Hepatocyte (in vitro differentiated cells): ENCODE measurements around the gene FAM120A. TPM values are rescaled to one million over a fixed set of nuclear protein-coding genes. Genes with fewer than 3 reads are reported as not detected.
A peak's percentile ranks its signal among the peaks of the same experiment; 100 is the strongest.

Source experiments
- DNase-seq: peaks from one replicate; pipeline ENCODE4 v3.0.0-alpha.2; 2016; ENCODE audit warnings: low spot score
- H2AFZ ChIP-seq: fragments of 200-600 bp; sonication (generic); 2 replicates; pipeline ENCODE4 v1.6.0; 2016; ENCODE audit warnings: antibody characterized with exemption, mild to moderate bottlenecking
- H3K27ac ChIP-seq: fragments of 200-600 bp; sonication (generic); 2 replicates; pipeline ENCODE4 v1.5.1; 2016; ENCODE audit warnings: mild to moderate bottlenecking
- H3K27me3 ChIP-seq: fragments of 200-600 bp; sonication (generic); 2 replicates; pipeline ENCODE4 v1.6.1; 2016
- H3K36me3 ChIP-seq: fragments of 200-600 bp; sonication (generic); replicated peaks from 2 replicates; pipeline ENCODE4 v1.5.1; 2016; ENCODE audit warnings: low read depth; ENCODE audit not compliant: insufficient read depth
- H3K4me1 ChIP-seq: fragments of 200-600 bp; sonication (generic); 2 replicates; pipeline ENCODE4 v1.5.1; 2016; ENCODE audit warnings: mild to moderate bottlenecking, moderate library complexity; ENCODE audit not compliant: insufficient read depth
- H3K4me2 ChIP-seq: fragments of 200-600 bp; sonication (generic); 2 replicates; pipeline ENCODE4 v1.6.0; 2016
- H3K4me3 ChIP-seq: fragments of 200-600 bp; sonication (generic); 2 replicates; pipeline ENCODE4 v1.5.1; 2016; ENCODE audit warnings: mild to moderate bottlenecking
- H3K79me2 ChIP-seq: fragments of 200-600 bp; sonication (generic); 2 replicates; pipeline ENCODE4 v1.6.0; 2017; ENCODE audit warnings: mild to moderate bottlenecking
- H3K9me2 ChIP-seq: fragments of 200-600 bp; sonication (generic); replicated peaks from 2 replicates; pipeline ENCODE4 v1.6.0; 2017; ENCODE audit warnings: mild to moderate bottlenecking; ENCODE audit not compliant: insufficient read depth
- H3K9me3 ChIP-seq: fragments of 200-600 bp; sonication (generic); 2 replicates; pipeline ENCODE4 v1.5.1; 2016; ENCODE audit warnings: low read depth, mild to moderate bottlenecking
- H4K20me1 ChIP-seq: fragments of 200-600 bp; sonication (generic); 2 replicates; pipeline ENCODE4 v1.6.0; 2016; ENCODE audit warnings: mild to moderate bottlenecking; ENCODE audit not compliant: insufficient read depth, poor library complexity, severe bottlenecking
- EZH2 ChIP-seq: fragments of 200-600 bp; sonication (generic); IDR thresholded peaks from 2 replicates; pipeline ENCODE4 v1.6.1; 2016; ENCODE audit warnings: antibody characterized with exemption, mild to moderate bottlenecking, borderline replicate concordance
- EZH2phosphoT487 ChIP-seq: fragments of 200-600 bp; sonication (generic); IDR thresholded peaks from one replicate; pipeline ENCODE4 v1.6.1; 2018; ENCODE audit warnings: antibody characterized with exemption, mild to moderate bottlenecking, low read depth, moderate library complexity; ENCODE audit not compliant: unreplicated experiment, severe bottlenecking
- WGBS: methylation state at CpG from one replicate; pipeline ENCODE4 v1.1.6; 2016; ENCODE audit warnings: low lambda C conversion rate; ENCODE audit errors: missing lambda C conversion rate; 5-methylcytosine and 5-hydroxymethylcytosine counted together
- polyA plus RNA-seq: library from polyadenylated mRNA; unstranded; fragments of >200 nt; fragmentation: Nextera tagmentation; extraction: Ambion mirVana; gene quantifications from 2 replicates; pipeline ENCODE4 v1.2.1, GENCODE V29; 2016
- total RNA-seq: library from RNA; depleted of rRNA; stranded (reverse); fragments of >200 nt; gene quantifications from 2 replicates; pipeline ENCODE4 v1.2.3, GENCODE V29; 2014
- TF ChIP-seq, protein P1 (sequence below): fragments of 200-600 bp; sonication (generic); IDR thresholded peaks from 2 replicates; pipeline ENCODE4 v1.5.1; 2016; ENCODE audit warnings: antibody characterized with exemption, mild to moderate bottlenecking; ENCODE audit not compliant: poor library complexity

Gene FAM120A
- total and polyA plus RNA-seq, 2 experiments from 2014 or later, result 16.0 to 49.3 TPM

DNA sequence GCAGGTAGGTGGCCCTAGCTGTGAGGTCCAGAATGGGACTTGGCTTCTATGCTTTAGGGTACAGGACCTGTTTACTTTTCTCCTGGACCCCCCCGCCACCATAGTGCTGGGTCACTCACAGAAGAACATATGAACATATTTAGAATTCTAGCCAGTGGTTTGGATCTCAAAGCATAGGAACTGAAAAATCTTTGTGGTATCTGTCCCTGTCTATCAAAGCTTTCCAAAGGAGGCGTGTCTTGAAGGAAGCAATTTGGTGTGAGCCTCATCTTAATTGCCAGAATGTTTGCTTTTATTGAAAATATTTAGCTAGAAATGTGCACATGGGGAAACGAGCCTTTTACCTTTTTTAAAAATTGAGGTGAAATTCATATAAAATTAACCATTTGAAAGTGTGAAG lies 131.1 kb downstream of the FAM120A start:
- DNase-seq, result no peak
- Histone ChIP-seq H3K4me1 (peaks cover 43% of the 10 kb centered on the region), H3K27ac (peak overlapping the region; percentile 85), H3K4me2 (peak overlapping the region; percentile 26), H4K20me1 (peaks cover 62% of the 10 kb centered on the region), H3K9me2 (no peaks in the 10 kb centered on the region), H3K36me3 (no peaks in the 10 kb centered on the region), H3K27me3 (no peaks in the 10 kb centered on the region), H3K79me2 (peaks cover 95% of the 10 kb centered on the region), H3K9me3 (no peaks in the 10 kb centered on the region), H2AFZ (no peak overlapping the region), H3K4me3 (no peak overlapping the region)
- 88% methylated on average over 3 of the region's 3 CpGs for WGBS
- TF ChIP-seq, protein P1, sequence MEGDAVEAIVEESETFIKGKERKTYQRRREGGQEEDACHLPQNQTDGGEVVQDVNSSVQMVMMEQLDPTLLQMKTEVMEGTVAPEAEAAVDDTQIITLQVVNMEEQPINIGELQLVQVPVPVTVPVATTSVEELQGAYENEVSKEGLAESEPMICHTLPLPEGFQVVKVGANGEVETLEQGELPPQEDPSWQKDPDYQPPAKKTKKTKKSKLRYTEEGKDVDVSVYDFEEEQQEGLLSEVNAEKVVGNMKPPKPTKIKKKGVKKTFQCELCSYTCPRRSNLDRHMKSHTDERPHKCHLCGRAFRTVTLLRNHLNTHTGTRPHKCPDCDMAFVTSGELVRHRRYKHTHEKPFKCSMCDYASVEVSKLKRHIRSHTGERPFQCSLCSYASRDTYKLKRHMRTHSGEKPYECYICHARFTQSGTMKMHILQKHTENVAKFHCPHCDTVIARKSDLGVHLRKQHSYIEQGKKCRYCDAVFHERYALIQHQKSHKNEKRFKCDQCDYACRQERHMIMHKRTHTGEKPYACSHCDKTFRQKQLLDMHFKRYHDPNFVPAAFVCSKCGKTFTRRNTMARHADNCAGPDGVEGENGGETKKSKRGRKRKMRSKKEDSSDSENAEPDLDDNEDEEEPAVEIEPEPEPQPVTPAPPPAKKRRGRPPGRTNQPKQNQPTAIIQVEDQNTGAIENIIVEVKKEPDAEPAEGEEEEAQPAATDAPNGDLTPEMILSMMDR, result no peak
- no peak for TF ChIP-seq EZH2phosphoT487
- no peak for TF ChIP-seq EZH2

DNA sequence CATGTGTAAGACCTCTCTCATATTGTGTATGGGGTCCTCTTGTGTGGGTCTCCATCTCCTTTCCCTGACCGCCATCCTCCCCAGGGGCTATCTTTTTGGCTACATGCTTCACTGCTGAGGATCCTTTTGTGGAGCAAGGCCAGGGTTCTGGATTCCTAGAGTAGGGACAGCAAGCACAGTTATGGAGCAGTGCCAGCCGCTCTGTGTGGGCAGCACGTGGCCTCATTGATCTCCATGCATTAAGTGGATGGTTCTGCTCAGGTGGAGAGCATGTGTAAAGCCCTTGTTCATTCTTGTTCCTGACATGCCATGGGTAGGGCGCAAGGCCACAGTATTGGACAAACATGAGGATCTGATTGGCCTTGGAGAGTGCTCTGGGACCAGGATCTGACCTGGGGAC lies 133.8 kb downstream of the FAM120A start:
- no peaks in the 10 kb centered on the region for H3K9me3 ChIP-seq
- TF ChIP-seq, protein P1, result no peak
- no peak for TF ChIP-seq EZH2
- TF ChIP-seq EZH2phosphoT487, result no peak
- no peaks in the 10 kb centered on the region for H3K36me3 ChIP-seq
- H3K27me3 ChIP-seq, result no peaks in the 10 kb centered on the region
- 98% methylated on average over 4 of the region's 4 CpGs for WGBS
- H3K4me3 ChIP-seq, result no peak overlapping the region
- peaks cover 40% of the 10 kb centered on the region for H3K4me1 ChIP-seq
- H3K79me2 ChIP-seq, result peaks cover 91% of the 10 kb centered on the region
- no peak overlapping the region for H2AFZ ChIP-seq
- no peak for DNase-seq
- no peak overlapping the region for H3K4me2 ChIP-seq
- no peaks in the 10 kb centered on the region for H3K9me2 ChIP-seq
- peaks cover 60% of the 10 kb centered on the region for H4K20me1 ChIP-seq
- no peak overlapping the region for H3K27ac ChIP-seq

DNA sequence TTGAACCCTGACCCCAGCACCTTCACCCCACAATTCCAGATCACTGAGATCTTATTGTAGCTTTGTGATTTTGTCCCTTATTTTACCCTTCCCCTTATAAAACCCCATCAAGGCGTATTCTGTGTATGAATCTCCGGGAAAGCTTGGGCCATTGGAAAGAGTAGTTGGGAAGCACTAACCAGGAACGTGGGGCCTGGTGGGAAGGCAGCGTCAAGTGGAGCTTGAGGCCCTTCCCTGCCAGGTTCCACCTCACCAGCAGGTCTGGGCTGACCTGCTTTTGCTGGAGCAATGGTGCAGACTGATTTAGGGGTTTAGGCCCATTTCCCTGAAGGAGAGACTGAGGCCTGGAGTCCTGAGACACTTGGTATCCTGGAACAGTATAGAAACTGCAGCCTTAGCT lies 134.2 kb downstream of the FAM120A start:
- 100% methylated on average over 4 of the region's 4 CpGs for WGBS
- Histone ChIP-seq H4K20me1 (peaks cover 62% of the 10 kb centered on the region), H3K9me3 (no peaks in the 10 kb centered on the region), H2AFZ (no peak overlapping the region), H3K27me3 (no peaks in the 10 kb centered on the region), H3K27ac (no peak overlapping the region), H3K36me3 (no peaks in the 10 kb centered on the region), H3K4me3 (no peak overlapping the region), H3K4me1 (peaks cover 35% of the 10 kb centered on the region), H3K4me2 (no peak overlapping the region), H3K9me2 (no peaks in the 10 kb centered on the region), H3K79me2 (peaks cover 91% of the 10 kb centered on the region)
- no peak for DNase-seq
- no peak for TF ChIP-seq EZH2phosphoT487
- TF ChIP-seq, protein P1, result no peak
- TF ChIP-seq EZH2, result no peak
